ENCODE results near the gene FASN. TPM values are rescaled to one million over a fixed set of nuclear protein-coding genes. Genes with fewer than 3 reads are reported as not detected.

Gene FASN
- total and polyA plus RNA-seq, 7 experiments from 2014 or later, result 0.96 to 168 (median 26.7) TPM

DNA sequence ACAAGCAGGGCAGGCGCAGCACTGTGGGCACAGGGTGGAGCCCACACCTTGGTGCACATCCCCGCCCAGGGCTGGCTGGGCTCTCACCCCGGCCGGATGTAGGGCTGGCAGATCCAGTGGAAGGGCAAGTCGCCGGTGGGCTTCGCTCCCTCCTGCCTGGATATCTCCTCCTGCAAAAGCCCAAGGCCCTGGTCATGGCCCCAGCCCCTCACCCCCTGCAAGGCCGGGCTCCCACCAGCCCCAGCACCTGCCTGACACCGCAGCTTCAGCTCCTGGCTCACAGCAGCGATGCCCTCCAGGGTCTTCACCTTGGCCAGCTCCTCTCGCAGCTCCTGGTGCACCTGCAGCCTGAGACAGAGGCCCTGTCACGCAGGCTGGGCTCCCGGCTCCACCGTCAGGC, 37.4 kb downstream of the FASN start:
- DNase-seq, result no peak
- CTCF ChIA-PET, result no interaction called here
- H3K36me3 Mint-ChIP-seq, result peaks cover 0 to 9% (median 0%) of the 10 kb centered on the region in 5 donors
- Histone ChIP-seq H3K4me1 (ENCODE audit: control insufficient read depth in 2 of 2, insufficient read depth in 2 of 2, low read length in 2 of 2) (peaks cover 0 to 20% of the 10 kb centered on the region in 2 donors), H3K27me3 (ENCODE audit: control insufficient read depth in 2 of 2, insufficient read depth in 2 of 2, low read length in 2 of 2) (no peaks in the 10 kb centered on the region), H3K4me3 (ENCODE audit: low read length) (no peak overlapping the region), H3K9me3 (ENCODE audit: control insufficient read depth in 2 of 3, low read length in 3 of 3) (no peaks in the 10 kb centered on the region), H3K36me3 (ENCODE audit: control insufficient read depth in 2 of 3, insufficient read depth in 3 of 3, low read length in 3 of 3) (peaks cover 0 to 82% (median 18%) of the 10 kb centered on the region in 3 experiments), H3K27ac (ENCODE audit: low read depth, low read length) (no peak overlapping the region)
- H3K9me3 Mint-ChIP-seq, result no peaks in the 10 kb centered on the region
- no peaks in the 10 kb centered on the region for H3K27me3 Mint-ChIP-seq
- POLR2A ChIA-PET, result interaction anchor here (0.6 kb wide), 1 partner anchor 1120 kb away, joined by 3 read pairs; no protein-coding TSS in a partner anchor
- intact Hi-C loops (cut with micrococcal nuclease), result no loop called here
- H3K4me3 Mint-ChIP-seq, result no peak overlapping the region
- ATAC-seq, result no peak
- H3K27ac Mint-ChIP-seq, result no peak overlapping the region
- peaks cover 0 to 9% (median 5%) of the 10 kb centered on the region in 7 donors for H3K4me1 Mint-ChIP-seq

DNA sequence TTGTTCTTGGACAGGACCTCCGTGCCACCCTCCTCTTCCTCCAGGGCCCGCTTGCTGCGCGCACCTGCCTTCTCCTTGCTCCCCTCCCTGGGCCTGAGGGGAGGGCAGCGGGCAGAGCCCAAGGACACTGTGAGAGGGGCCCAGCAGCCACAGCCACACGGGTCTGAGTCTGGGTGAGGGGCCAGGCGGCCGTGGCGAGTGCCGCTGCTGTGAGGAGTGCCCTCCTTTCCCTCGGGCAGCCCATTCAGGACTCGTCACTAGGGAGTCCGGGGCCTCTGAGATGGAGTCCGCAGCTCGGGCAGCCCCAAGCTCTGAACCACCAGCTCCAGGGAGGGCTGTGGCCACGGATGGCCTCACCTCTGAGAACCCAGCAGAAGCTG, 38.0 kb downstream of the FASN start:
- peaks cover 0 to 88% (median 18%) of the 10 kb centered on the region in 3 experiments for H3K36me3 ChIP-seq (ENCODE audit: control insufficient read depth in 2 of 3, insufficient read depth in 3 of 3, low read length in 3 of 3)
- no peak for ATAC-seq
- intact Hi-C loops (cut with micrococcal nuclease), result no loop called here
- Mint-ChIP-seq H3K27ac (peak overlapping the region in 2 of 9 donors; percentile 36 to 54), H3K4me1 (peaks cover 0 to 9% (median 5%) of the 10 kb centered on the region in 7 donors), H3K36me3 (peaks cover 0 to 9% (median 0%) of the 10 kb centered on the region in 5 donors), H3K4me3 (no peak overlapping the region), H3K9me3 (no peaks in the 10 kb centered on the region), H3K27me3 (no peaks in the 10 kb centered on the region)
- no peak for DNase-seq
- CTCF ChIA-PET, result no interaction called here
- H3K9me3 ChIP-seq (ENCODE audit: control insufficient read depth in 2 of 3, low read length in 3 of 3), result no peaks in the 10 kb centered on the region
- peaks cover 0 to 18% of the 10 kb centered on the region in 2 donors for H3K4me1 ChIP-seq (ENCODE audit: control insufficient read depth in 2 of 2, insufficient read depth in 2 of 2, low read length in 2 of 2)
- H3K4me3 ChIP-seq (ENCODE audit: low read length), result no peak overlapping the region
- POLR2A ChIA-PET, result interaction anchor here (0.6 kb wide), 2 partner anchors 8 to 1119 kb away, joined by 3 read pairs; no protein-coding TSS in a partner anchor
- H3K27me3 ChIP-seq (ENCODE audit: control insufficient read depth in 2 of 2, insufficient read depth in 2 of 2, low read length in 2 of 2), result no peaks in the 10 kb centered on the region
- no peak overlapping the region for H3K27ac ChIP-seq (ENCODE audit: low read depth, low read length)

DNA sequence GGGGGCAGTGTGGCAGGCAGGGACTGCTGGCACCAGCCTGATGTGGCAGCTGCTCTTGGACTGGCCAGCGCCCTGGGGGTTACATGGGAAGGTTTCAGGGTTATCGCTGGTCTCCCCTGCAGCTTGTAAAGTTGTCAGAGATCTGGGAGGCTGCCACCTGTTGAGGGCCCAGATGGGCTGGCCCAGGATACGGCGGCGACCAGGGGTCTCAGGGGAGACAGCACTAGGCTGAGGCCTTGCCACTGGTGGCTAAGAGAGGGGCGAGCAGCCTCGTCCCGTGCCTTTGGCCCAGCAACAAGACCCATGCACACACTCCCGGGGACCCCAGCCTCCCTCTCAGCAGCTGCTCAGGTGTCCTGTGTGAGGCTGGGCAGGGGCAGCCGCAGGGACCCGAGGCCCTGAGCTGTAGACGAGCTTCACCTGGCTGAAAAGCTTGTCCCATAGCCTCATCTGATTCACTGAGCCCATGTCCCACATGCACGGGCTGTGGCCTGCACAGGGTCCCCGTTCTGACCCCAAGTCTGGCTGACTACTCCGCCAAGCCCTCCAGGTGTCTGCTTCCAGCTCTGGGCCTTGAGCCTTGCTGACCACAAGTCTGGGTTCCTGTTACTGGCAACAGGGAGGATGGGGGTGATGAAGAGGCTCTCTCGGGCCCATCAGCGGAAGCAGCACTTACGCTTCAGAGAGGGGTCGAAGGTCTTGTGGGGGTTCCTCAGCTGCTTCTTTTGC, 38.6 kb downstream of the FASN start:
- ATAC-seq (no peak), DNase-seq (no peak)
- CTCF ChIA-PET, result no interaction called here
- Mint-ChIP-seq H3K27ac (peak overlapping the region in 1 of 9 donors; percentile 25), H3K4me3 (no peak overlapping the region), H3K9me3 (no peaks in the 10 kb centered on the region), H3K4me1 (peaks cover 0 to 6% (median 4%) of the 10 kb centered on the region in 7 donors), H3K36me3 (peaks cover 0 to 9% (median 0%) of the 10 kb centered on the region in 5 donors), H3K27me3 (no peaks in the 10 kb centered on the region)
- Histone ChIP-seq H3K4me1 (ENCODE audit: control insufficient read depth in 2 of 2, insufficient read depth in 2 of 2, low read length in 2 of 2) (peaks cover 0 to 13% of the 10 kb centered on the region in 2 donors), H3K36me3 (ENCODE audit: control insufficient read depth in 2 of 3, insufficient read depth in 3 of 3, low read length in 3 of 3) (peaks cover 0 to 94% (median 18%) of the 10 kb centered on the region in 3 experiments), H3K27me3 (ENCODE audit: control insufficient read depth in 2 of 2, insufficient read depth in 2 of 2, low read length in 2 of 2) (no peaks in the 10 kb centered on the region), H3K9me3 (ENCODE audit: control insufficient read depth in 2 of 3, low read length in 3 of 3) (no peaks in the 10 kb centered on the region), H3K27ac (ENCODE audit: low read depth, low read length) (no peak overlapping the region), H3K4me3 (ENCODE audit: low read length) (no peak overlapping the region)
- intact Hi-C loops (cut with micrococcal nuclease), result no loop called here
- POLR2A ChIA-PET, result interaction anchor here (0.6 kb wide), 1 partner anchor 7 kb away, joined by 3 read pairs; no protein-coding TSS in a partner anchor

DNA sequence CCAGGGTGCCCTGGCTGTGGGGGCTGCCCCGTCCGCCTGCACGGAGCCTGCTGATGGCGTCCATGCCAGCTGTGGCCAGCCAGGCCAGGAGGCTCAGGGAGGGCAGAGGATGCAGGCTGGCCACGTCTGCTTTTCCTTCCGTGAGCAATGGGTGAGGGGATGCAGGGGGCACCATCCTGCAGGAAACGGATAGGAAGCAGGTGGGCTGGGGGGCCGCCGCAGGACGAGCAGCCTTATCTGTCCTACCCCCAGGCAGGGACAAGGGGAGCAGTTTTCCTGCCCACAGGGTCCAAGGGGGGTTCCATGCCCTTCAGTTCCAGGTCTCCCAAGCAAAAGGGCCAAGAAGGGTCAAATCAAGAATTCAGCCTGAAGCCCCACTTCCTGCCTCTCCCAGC, 39.2 kb downstream of the FASN start:
- no peak overlapping the region for H3K4me3 ChIP-seq (ENCODE audit: low read length)
- Mint-ChIP-seq H3K27ac (no peak overlapping the region), H3K36me3 (peaks cover 0 to 9% (median 0%) of the 10 kb centered on the region in 5 donors), H3K9me3 (no peaks in the 10 kb centered on the region), H3K4me1 (peaks cover 0 to under 1% (median 0%) of the 10 kb centered on the region in 7 donors), H3K4me3 (no peak overlapping the region), H3K27me3 (no peaks in the 10 kb centered on the region)
- intact Hi-C loops (cut with micrococcal nuclease), result no loop called here
- CTCF ChIA-PET, result no interaction called here
- DNase-seq (no peak), ATAC-seq (no peak)
- H3K27me3 ChIP-seq (ENCODE audit: control insufficient read depth in 2 of 2, insufficient read depth in 2 of 2, low read length in 2 of 2), result no peaks in the 10 kb centered on the region
- H3K27ac ChIP-seq (ENCODE audit: low read depth, low read length), result no peak overlapping the region
- peaks cover 0 to 96% (median 19%) of the 10 kb centered on the region in 3 experiments for H3K36me3 ChIP-seq (ENCODE audit: control insufficient read depth in 2 of 3, insufficient read depth in 3 of 3, low read length in 3 of 3)
- no peaks in the 10 kb centered on the region for H3K9me3 ChIP-seq (ENCODE audit: control insufficient read depth in 2 of 3, low read length in 3 of 3)
- POLR2A ChIA-PET, result no interaction called here
- H3K4me1 ChIP-seq (ENCODE audit: control insufficient read depth in 2 of 2, insufficient read depth in 2 of 2, low read length in 2 of 2), result peaks cover 0 to 11% of the 10 kb centered on the region in 2 donors

DNA sequence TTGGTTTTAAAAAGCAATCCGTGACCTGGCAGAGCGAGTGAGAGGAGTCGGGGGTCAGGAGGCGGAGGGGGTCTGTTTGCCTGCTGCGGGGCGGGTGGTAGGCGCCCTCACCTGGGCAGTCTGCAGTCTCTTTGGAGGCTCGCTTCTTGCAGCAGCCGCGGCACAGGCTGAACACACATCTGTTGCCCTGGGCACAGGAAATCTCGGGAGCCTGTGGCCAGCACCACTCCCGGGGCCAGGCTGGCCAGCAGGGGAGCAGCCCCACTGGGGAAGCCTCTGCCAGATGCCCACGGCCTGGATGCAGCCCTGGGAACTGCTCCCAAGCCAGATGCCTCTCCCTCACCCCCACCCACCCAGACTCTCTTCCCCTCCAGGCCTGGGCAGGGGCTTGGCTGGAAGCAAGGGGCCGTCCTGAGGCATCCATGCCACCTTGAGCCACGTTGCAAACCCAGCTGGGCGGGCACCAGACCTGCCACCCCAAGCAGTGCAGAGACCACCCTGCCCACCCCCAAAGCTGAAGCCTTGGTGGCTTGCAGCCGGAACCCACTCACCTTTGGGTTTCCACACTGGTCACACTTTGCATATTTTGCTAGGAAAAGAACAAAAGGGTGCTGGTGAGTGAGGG, 39.7 kb downstream of the FASN start:
- CTCF ChIA-PET, result no interaction called here
- peaks cover 0 to 9% (median 0%) of the 10 kb centered on the region in 5 donors for H3K36me3 Mint-ChIP-seq
- Histone ChIP-seq H3K4me3 (ENCODE audit: low read length) (no peak overlapping the region), H3K27ac (ENCODE audit: low read depth, low read length) (no peak overlapping the region), H3K27me3 (ENCODE audit: control insufficient read depth in 2 of 2, insufficient read depth in 2 of 2, low read length in 2 of 2) (no peaks in the 10 kb centered on the region), H3K36me3 (ENCODE audit: control insufficient read depth in 2 of 3, insufficient read depth in 3 of 3, low read length in 3 of 3) (peaks cover 0 to 93% (median 16%) of the 10 kb centered on the region in 3 experiments), H3K4me1 (ENCODE audit: control insufficient read depth in 2 of 2, insufficient read depth in 2 of 2, low read length in 2 of 2) (peaks cover 1 to 11% of the 10 kb centered on the region in 2 donors), H3K9me3 (ENCODE audit: control insufficient read depth in 2 of 3, low read length in 3 of 3) (no peaks in the 10 kb centered on the region)
- no peak overlapping the region for H3K27ac Mint-ChIP-seq
- POLR2A ChIA-PET, result no interaction called here
- no peaks in the 10 kb centered on the region for H3K27me3 Mint-ChIP-seq
- peaks cover 0 to 6% (median 0%) of the 10 kb centered on the region in 7 donors for H3K4me1 Mint-ChIP-seq
- no peak for ATAC-seq
- intact Hi-C loops (cut with micrococcal nuclease), result no loop called here
- H3K9me3 Mint-ChIP-seq, result no peaks in the 10 kb centered on the region
- no peak overlapping the region for H3K4me3 Mint-ChIP-seq
- DNase-seq, result no peak

DNA sequence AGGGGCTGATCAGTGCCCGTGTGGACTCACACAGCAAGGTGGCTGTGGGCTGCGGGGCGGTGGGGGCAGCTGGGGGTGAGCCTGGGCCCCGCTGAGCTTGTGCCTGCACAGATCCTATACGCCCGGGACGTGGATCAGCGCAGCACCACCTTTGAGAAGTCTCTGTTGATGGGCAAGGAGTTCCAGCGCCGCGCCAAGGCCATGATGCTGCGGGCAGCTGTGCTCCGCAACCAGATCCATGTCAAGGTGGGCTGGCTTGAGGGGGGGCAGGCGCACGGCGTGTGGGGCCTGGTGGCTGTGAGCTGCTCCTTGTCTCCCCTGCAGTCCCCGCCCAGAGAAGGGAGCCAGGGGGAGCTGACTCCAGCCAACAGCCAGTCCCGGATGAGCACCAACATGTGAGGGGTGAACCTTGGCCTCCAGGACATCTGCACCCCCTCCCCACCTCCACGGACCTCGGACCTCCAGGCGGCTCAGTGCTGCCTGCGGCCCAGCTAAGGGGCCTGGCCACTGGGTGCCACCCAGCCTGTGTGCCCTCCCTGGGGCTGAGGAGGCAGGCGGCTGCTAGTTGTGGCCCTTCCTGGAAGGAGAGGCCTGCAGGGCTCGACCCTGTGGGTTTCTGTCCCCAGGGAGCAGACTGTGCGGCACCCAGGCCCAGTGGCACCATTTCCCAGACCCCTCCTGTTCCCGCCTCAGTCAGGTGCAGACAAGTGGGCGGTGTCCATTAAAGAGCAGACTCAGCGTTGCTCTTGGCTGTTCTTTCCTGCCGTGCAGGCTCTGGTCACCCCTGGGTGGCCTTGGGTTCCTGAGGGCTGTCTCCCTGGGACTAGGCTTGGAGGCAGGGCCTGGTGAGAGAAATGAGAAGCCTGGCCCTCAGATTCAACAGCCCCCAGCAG, 41.1 kb downstream of the FASN start:
- H3K27ac Mint-ChIP-seq, result no peak overlapping the region
- no peaks in the 10 kb centered on the region for H3K9me3 Mint-ChIP-seq
- CTCF ChIA-PET, result no interaction called here
- DNase-seq, result no peak
- H3K4me1 Mint-ChIP-seq, result peaks cover 0 to 15% (median 4%) of the 10 kb centered on the region in 7 donors
- intact Hi-C loops (cut with micrococcal nuclease), result no loop called here
- Histone ChIP-seq H3K36me3 (ENCODE audit: control insufficient read depth in 2 of 3, insufficient read depth in 3 of 3, low read length in 3 of 3) (peaks cover 0 to 81% (median 16%) of the 10 kb centered on the region in 3 experiments), H3K27me3 (ENCODE audit: control insufficient read depth in 2 of 2, insufficient read depth in 2 of 2, low read length in 2 of 2) (no peaks in the 10 kb centered on the region), H3K27ac (ENCODE audit: low read depth, low read length) (no peak overlapping the region), H3K9me3 (ENCODE audit: control insufficient read depth in 2 of 3, low read length in 3 of 3) (no peaks in the 10 kb centered on the region), H3K4me1 (ENCODE audit: control insufficient read depth in 2 of 2, insufficient read depth in 2 of 2, low read length in 2 of 2) (peaks cover 13 to 21% of the 10 kb centered on the region in 2 donors), H3K4me3 (ENCODE audit: low read length) (no peak overlapping the region)
- H3K27me3 Mint-ChIP-seq, result no peaks in the 10 kb centered on the region
- H3K4me3 Mint-ChIP-seq, result no peak overlapping the region
- no peak for ATAC-seq
- H3K36me3 Mint-ChIP-seq, result peaks cover 0 to 9% (median 0%) of the 10 kb centered on the region in 5 donors
- POLR2A ChIA-PET, result interaction anchor here (1.1 kb wide), 1 partner anchor 21 kb away, joined by 3 read pairs; no protein-coding TSS in a partner anchor

Data from naive thymus-derived CD4-positive, alpha-beta T cell (primary cell).